CD4-positive, alpha-beta T cell (primary cell): ENCODE measurements around the gene RET. TPM values are rescaled to one million over a fixed set of nuclear protein-coding genes. Genes with fewer than 3 reads are reported as not detected.

Experiments
- ATAC-seq: fragments of 200-7000 bp; cut with Tn5 transposase; one replicate; pipeline ENCODE4 v1.10.0; 2022; ENCODE audit warnings: mild to moderate bottlenecking; ENCODE audit not compliant: poor library complexity
- CTCF ChIA-PET: fragments of 350-600 bp; sonication (Branson Sonifier 250); formaldehyde crosslinking; loops from one replicate; lab custom pipeline; 2021; ENCODE audit warnings: antibody characterized with exemption, inconsistent platforms; lab: Charles Lee
- POLR2A ChIA-PET: fragments of 350-600 bp; sonication (Branson Sonifier 250); formaldehyde crosslinking; loops from one replicate; lab custom pipeline; 2021; ENCODE audit warnings: antibody characterized with exemption, inconsistent platforms; lab: Charles Lee
- DNase-seq, 14 experiments: peaks; one replicate each; pipeline ENCODE4 v3.0.0-alpha.2; 2013 to 2020; ENCODE audit warnings: mixed read lengths in 2 of 14
- H3K27ac ChIP-seq, 2 donors: one replicate each; pipeline versions ENCODE4 v1.5.1 to v1.7.0; 2013; ENCODE audit warnings: low read length in 2 of 2, low read depth in 1 of 2, mild to moderate bottlenecking in 1 of 2
- H3K27me3 ChIP-seq, 2 experiments: 1 replicate in 1 of 2; 2 replicates in 1 of 2; pipeline versions ENCODE4 v1.6.1 to v1.7.0; 2013; ENCODE audit warnings: low read length in 2 of 2, control low read depth in 1 of 2, mild to moderate bottlenecking in 1 of 2, moderate library complexity in 1 of 2; ENCODE audit not compliant: insufficient read depth in 2 of 2, control insufficient read depth in 1 of 2
- H3K36me3 ChIP-seq: one replicate; pipeline ENCODE4 v1.6.1; 2013; ENCODE audit warnings: low read length, control low read depth; ENCODE audit not compliant: insufficient read depth
- H3K4me1 ChIP-seq: one replicate; pipeline ENCODE4 v1.6.1; 2013; ENCODE audit warnings: low read length, control low read depth; ENCODE audit not compliant: insufficient read depth
- H3K4me3 ChIP-seq: one replicate; pipeline ENCODE4 v1.5.1; 2013; ENCODE audit warnings: mild to moderate bottlenecking, low read length, moderate library complexity
- H3K9me3 ChIP-seq, 2 experiments: 1 replicate in 1 of 2; 2 replicates in 1 of 2; pipeline versions ENCODE4 v1.6.1 to v1.7.0; 2013; ENCODE audit warnings: low read length in 2 of 2, mild to moderate bottlenecking in 2 of 2, control low read depth in 1 of 2, moderate library complexity in 1 of 2; ENCODE audit not compliant: control insufficient read depth in 1 of 2, insufficient read depth in 1 of 2
- H3K27ac Mint-ChIP-seq: one replicate; pipeline ENCODE4 v1.8.0; 2020; ENCODE audit warnings: mixed read lengths
- H3K27me3 Mint-ChIP-seq: one replicate; pipeline ENCODE4 v1.8.0; 2021; ENCODE audit warnings: mixed read lengths
- H3K36me3 Mint-ChIP-seq: one replicate; pipeline ENCODE4 v1.8.0; 2021; ENCODE audit warnings: low read depth, mixed read lengths
- H3K4me1 Mint-ChIP-seq: one replicate; pipeline ENCODE4 v1.8.0; 2021; ENCODE audit warnings: low read depth, mixed read lengths
- H3K4me3 Mint-ChIP-seq: one replicate; pipeline ENCODE4 v1.8.0; 2020; ENCODE audit warnings: mild to moderate bottlenecking, mixed read lengths
- H3K9me3 Mint-ChIP-seq: one replicate; pipeline ENCODE4 v1.8.0; 2020; ENCODE audit warnings: mixed read lengths
- intact Hi-C, 2 experiments: fragments of 100-400 bp; cut with DNase I in 1 of 2; cut with micrococcal nuclease in 1 of 2; formaldehyde crosslinking; loops; one replicate each; pipeline versions ENCODE4 v1.15.1 to v1.9.0; 2023 to 2025; cut with DNase I, micrococcal nuclease
- total RNA-seq, 174 experiments: library from RNA in 2 of 174; stranded (reverse) in 2 of 174; gene quantifications; one replicate each; pipeline ENCODE4 v1.2.3 and lab custom pipeline; 2021 to 2026
- TF ChIP-seq, protein P1 (sequence below): fragments of 200-600 bp; IDR thresholded peaks from one replicate; pipeline ENCODE4 v1.8.0; 2022; ENCODE audit warnings: antibody characterized with exemption, mild to moderate bottlenecking

RET gene
- total RNA-seq, 2 experiments from 2014 or later = not detected

DNA sequence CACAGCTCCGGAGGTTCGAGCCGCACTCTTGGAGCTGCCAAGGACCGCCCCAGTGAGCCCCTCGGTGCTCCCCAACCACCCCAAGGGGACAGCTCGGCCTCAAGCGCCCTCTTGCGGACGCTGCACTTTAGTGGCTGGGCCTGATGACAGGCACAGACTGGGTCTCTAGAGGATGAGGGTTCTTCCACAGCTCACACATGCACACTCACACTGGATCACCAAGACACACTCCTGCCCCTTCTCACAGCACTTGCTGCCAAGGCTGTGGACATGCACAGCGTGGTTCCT is 2.1 kb downstream of the RET start:
- no peaks in the 10 kb centered on the region for H3K36me3 ChIP-seq
- Mint-ChIP-seq H3K36me3 (no peaks in the 10 kb centered on the region), H3K9me3 (no peaks in the 10 kb centered on the region), H3K27ac (no peak overlapping the region), H3K4me1 (peaks cover 4% of the 10 kb centered on the region), H3K4me3 (peak overlapping the region; percentile 67), H3K27me3 (peaks cover 60% of the 10 kb centered on the region)
- TF ChIP-seq, protein P1, sequence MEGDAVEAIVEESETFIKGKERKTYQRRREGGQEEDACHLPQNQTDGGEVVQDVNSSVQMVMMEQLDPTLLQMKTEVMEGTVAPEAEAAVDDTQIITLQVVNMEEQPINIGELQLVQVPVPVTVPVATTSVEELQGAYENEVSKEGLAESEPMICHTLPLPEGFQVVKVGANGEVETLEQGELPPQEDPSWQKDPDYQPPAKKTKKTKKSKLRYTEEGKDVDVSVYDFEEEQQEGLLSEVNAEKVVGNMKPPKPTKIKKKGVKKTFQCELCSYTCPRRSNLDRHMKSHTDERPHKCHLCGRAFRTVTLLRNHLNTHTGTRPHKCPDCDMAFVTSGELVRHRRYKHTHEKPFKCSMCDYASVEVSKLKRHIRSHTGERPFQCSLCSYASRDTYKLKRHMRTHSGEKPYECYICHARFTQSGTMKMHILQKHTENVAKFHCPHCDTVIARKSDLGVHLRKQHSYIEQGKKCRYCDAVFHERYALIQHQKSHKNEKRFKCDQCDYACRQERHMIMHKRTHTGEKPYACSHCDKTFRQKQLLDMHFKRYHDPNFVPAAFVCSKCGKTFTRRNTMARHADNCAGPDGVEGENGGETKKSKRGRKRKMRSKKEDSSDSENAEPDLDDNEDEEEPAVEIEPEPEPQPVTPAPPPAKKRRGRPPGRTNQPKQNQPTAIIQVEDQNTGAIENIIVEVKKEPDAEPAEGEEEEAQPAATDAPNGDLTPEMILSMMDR = no peak
- H3K27ac ChIP-seq = no peak overlapping the region
- ChIA-PET POLR2A (no interaction called here), CTCF (no interaction called here)
- peaks cover 14 to 39% of the 10 kb centered on the region in 2 experiments for H3K27me3 ChIP-seq
- no peaks in the 10 kb centered on the region for H3K9me3 ChIP-seq
- no peak overlapping the region for H3K4me3 ChIP-seq
- ATAC-seq = no peak
- peak in 3 of 14 experiments; percentile 7 to 16 (median 13) for DNase-seq
- peaks cover 10% of the 10 kb centered on the region for H3K4me1 ChIP-seq
- intact Hi-C loops = no loop called here

DNA sequence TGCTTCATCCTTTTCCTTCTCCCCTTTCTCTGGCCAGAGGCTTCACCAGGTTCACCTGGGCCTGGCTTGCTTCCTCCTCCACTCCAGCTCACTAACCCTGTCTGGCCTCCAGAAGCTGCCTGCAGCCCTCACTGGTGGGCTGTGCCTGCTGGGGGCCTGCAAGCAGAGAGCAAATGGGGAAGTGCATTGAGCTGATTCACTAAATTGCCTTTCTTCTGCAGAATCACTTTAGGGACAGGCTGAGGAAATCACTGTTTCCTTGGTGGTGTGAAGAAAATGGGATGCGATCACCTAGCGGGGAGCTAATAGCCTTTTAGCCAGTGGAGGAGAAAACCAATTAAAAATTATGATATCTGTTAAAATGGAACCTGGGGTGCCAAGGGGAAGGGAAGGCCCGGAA is 3.0 kb downstream of the RET start:
- intact Hi-C loops = no loop called here
- H3K4me3 Mint-ChIP-seq = no peak overlapping the region
- no peak for ATAC-seq
- Histone ChIP-seq H3K4me1 (peaks cover 10% of the 10 kb centered on the region), H3K27ac (no peak overlapping the region), H3K4me3 (no peak overlapping the region), H3K36me3 (no peaks in the 10 kb centered on the region), H3K9me3 (no peaks in the 10 kb centered on the region), H3K27me3 (peaks cover 14 to 38% of the 10 kb centered on the region in 2 experiments)
- POLR2A ChIA-PET = no interaction called here
- peaks cover 4% of the 10 kb centered on the region for H3K4me1 Mint-ChIP-seq
- H3K9me3 Mint-ChIP-seq = no peaks in the 10 kb centered on the region
- peaks cover 57% of the 10 kb centered on the region for H3K27me3 Mint-ChIP-seq
- CTCF ChIA-PET = no interaction called here
- H3K27ac Mint-ChIP-seq = no peak overlapping the region
- TF ChIP-seq, protein P1 = no peak
- no peaks in the 10 kb centered on the region for H3K36me3 Mint-ChIP-seq
- DNase-seq = no peak

DNA sequence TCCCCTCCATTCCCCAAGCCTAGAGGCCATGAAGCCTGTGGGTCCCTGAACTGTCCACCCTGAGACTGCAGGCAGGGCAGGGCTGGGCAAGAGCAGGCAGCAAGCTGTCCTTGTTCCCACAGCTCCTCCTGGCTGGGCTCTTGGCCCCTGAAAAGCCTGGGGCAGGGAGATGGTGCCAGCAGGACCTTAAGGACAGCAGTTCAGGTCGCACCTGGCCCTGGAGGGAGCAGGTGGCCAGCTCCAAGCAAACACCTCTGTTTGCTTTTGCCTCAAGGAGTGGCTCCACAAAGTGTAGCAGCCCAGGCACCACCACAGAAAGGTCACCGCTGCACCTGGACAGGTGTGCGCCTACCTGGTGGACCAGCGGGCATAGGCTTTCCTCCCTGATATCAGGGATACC is 5.2 kb downstream of the RET start:
- Histone ChIP-seq H3K4me1 (peaks cover 4% of the 10 kb centered on the region), H3K27me3 (peaks cover 5 to 21% of the 10 kb centered on the region in 2 experiments), H3K4me3 (no peak overlapping the region), H3K27ac (no peak overlapping the region), H3K9me3 (no peaks in the 10 kb centered on the region), H3K36me3 (no peaks in the 10 kb centered on the region)
- TF ChIP-seq, protein P1 = no peak
- ChIA-PET CTCF (no interaction called here), POLR2A (no interaction called here)
- peaks cover 44% of the 10 kb centered on the region for H3K27me3 Mint-ChIP-seq
- no peaks in the 10 kb centered on the region for H3K36me3 Mint-ChIP-seq
- H3K27ac Mint-ChIP-seq = no peak overlapping the region
- H3K9me3 Mint-ChIP-seq = no peaks in the 10 kb centered on the region
- DNase-seq (no peak), ATAC-seq (no peak)
- intact Hi-C loops = no loop called here
- H3K4me3 Mint-ChIP-seq = no peak overlapping the region
- peaks cover 4% of the 10 kb centered on the region for H3K4me1 Mint-ChIP-seq
